Measurements from ENCODE around the gene SLC26A4. TPM values are rescaled to one million over a fixed set of nuclear protein-coding genes. Genes with fewer than 3 reads are reported as not detected.

Gene SLC26A4
- total and polyA plus RNA-seq, 10 donors, result 0.09 to 0.75 (median 0.29) TPM

GRCh38 chr7:107687656-107688055 is 27.0 kb downstream of the SLC26A4 start:
- Histone ChIP-seq H3K27me3 (replicated peaks in 1 of 7) (no peaks in the 10 kb centered on the region), H3K27ac (no peak overlapping the region), H3K9me3 (no peaks in the 10 kb centered on the region), H3K36me3 (no peaks in the 10 kb centered on the region), H3K4me3 (no peak overlapping the region), H3K4me1 (peaks cover 0 to 9% (median 2%) of the 10 kb centered on the region in 6 donors)
- no peak for DNase-seq
- intact Hi-C loops (cut with DNase I; ENCODE audit: low total_unique reads), result no loop called here
- TF ChIP-seq POLR2A (IDR thresholded peaks at IDR 0.05), result no peak
- TF ChIP-seq, protein P1, sequence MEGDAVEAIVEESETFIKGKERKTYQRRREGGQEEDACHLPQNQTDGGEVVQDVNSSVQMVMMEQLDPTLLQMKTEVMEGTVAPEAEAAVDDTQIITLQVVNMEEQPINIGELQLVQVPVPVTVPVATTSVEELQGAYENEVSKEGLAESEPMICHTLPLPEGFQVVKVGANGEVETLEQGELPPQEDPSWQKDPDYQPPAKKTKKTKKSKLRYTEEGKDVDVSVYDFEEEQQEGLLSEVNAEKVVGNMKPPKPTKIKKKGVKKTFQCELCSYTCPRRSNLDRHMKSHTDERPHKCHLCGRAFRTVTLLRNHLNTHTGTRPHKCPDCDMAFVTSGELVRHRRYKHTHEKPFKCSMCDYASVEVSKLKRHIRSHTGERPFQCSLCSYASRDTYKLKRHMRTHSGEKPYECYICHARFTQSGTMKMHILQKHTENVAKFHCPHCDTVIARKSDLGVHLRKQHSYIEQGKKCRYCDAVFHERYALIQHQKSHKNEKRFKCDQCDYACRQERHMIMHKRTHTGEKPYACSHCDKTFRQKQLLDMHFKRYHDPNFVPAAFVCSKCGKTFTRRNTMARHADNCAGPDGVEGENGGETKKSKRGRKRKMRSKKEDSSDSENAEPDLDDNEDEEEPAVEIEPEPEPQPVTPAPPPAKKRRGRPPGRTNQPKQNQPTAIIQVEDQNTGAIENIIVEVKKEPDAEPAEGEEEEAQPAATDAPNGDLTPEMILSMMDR (IDR thresholded peaks at IDR 0.05 in 8 of 11, conservative IDR thresholded peaks at IDR 0.05 in 3 of 11), result no peak
- TF ChIP-seq POLR2AphosphoS5 (IDR thresholded peaks at IDR 0.05), result no peak
- 62 to 81% (median 70%) methylated on average over 3 of the region's 3 CpGs for WGBS, 5 donors

DNA sequence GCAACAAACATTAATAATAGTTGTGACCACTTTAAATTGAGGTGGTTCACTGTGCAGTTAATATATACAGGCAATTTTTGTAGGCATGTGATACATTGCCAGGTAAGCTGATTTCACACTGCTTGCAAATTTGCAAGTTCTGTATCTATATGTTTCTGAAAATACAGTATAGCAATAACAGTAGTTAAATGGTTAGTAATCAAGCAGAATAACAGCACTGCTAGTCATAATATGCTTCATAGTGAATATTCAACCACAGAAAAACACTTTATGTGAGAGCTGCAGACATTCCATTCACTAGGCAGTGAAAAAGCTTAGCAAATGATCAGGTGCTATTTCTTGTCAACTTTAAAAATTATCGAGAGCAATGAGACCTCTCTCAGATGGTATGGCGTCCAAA is 28.9 kb downstream of the SLC26A4 start:
- Histone ChIP-seq H3K27ac (no peak overlapping the region), H3K4me3 (no peak overlapping the region), H3K4me1 (peaks cover 0 to 9% (median 2%) of the 10 kb centered on the region in 6 donors), H3K27me3 (replicated peaks in 1 of 7) (no peaks in the 10 kb centered on the region), H3K9me3 (no peaks in the 10 kb centered on the region), H3K36me3 (no peaks in the 10 kb centered on the region)
- intact Hi-C loops (cut with DNase I; ENCODE audit: low total_unique reads), result no loop called here
- WGBS, 5 donors, result 94 to 100% (median 97%) methylated on average over 2 of the region's 2 CpGs
- TF ChIP-seq, protein P1 (IDR thresholded peaks at IDR 0.05 in 8 of 11, conservative IDR thresholded peaks at IDR 0.05 in 3 of 11), result no peak
- TF ChIP-seq POLR2AphosphoS5 (IDR thresholded peaks at IDR 0.05) (no peak), POLR2A (IDR thresholded peaks at IDR 0.05) (no peak)
- no peak for DNase-seq

- Histone ChIP-seq H3K4me1 (peaks cover 0 to 9% (median 2%) of the 10 kb centered on the region in 6 donors), H3K36me3 (no peaks in the 10 kb centered on the region), H3K27ac (no peak overlapping the region), H3K27me3 (replicated peaks in 1 of 7) (no peaks in the 10 kb centered on the region), H3K9me3 (no peaks in the 10 kb centered on the region), H3K4me3 (no peak overlapping the region)
- 91 to 94% (median 93%) methylated on average over 7 of the region's 7 CpGs for WGBS, 5 donors
- no peak for DNase-seq
- intact Hi-C loops (cut with DNase I; ENCODE audit: low total_unique reads), result no loop called here
- TF ChIP-seq, protein P1 (IDR thresholded peaks at IDR 0.05 in 8 of 11, conservative IDR thresholded peaks at IDR 0.05 in 3 of 11), result no peak
- no peak for TF ChIP-seq POLR2AphosphoS5 (IDR thresholded peaks at IDR 0.05)
- no peak for TF ChIP-seq POLR2A (IDR thresholded peaks at IDR 0.05)
These were observed 29.5 kb downstream of the SLC26A4 start for GRCh38 chr7:107690084-107690483.

- Histone ChIP-seq H3K4me3 (no peak overlapping the region), H3K9me3 (no peaks in the 10 kb centered on the region)
- intact Hi-C loops (cut with DNase I; ENCODE audit: low total_unique reads), result no loop called here
These were observed 30.0 kb downstream of the SLC26A4 start for GRCh38 chr7:107690611-107691010.

More at GRCh38 chr7:107690611-107691010, 30.0 kb downstream of the SLC26A4 start:
- H3K4me1 ChIP-seq, result peaks cover 0 to 9% (median 2%) of the 10 kb centered on the region in 6 donors
- H3K27me3 ChIP-seq (replicated peaks in 1 of 7), result no peaks in the 10 kb centered on the region
- no peaks in the 10 kb centered on the region for H3K36me3 ChIP-seq
- no peak overlapping the region for H3K27ac ChIP-seq
- no peak for DNase-seq
- TF ChIP-seq, protein P1 (IDR thresholded peaks at IDR 0.05 in 8 of 11, conservative IDR thresholded peaks at IDR 0.05 in 3 of 11), result no peak
- TF ChIP-seq POLR2A (IDR thresholded peaks at IDR 0.05) (no peak), POLR2AphosphoS5 (IDR thresholded peaks at IDR 0.05) (no peak)
- WGBS, 5 donors, result 26 to 39% (median 29%) methylated on average over 2 of the region's 2 CpGs

Measured in spleen (tissue), 11 donors.